Stimulated activated effector memory CD8-positive, alpha-beta T cell treated with anti-CD3 and anti-CD28 coated beads, Interleukin-12 subunit alpha, Interleukin-12 subunit beta, amount 100 ng/mL, for 72 hours (primary cell): ENCODE measurements around the gene TMEM123.
"Not testable (repeated sequence)": the region's sequence is repeated elsewhere in the genome, so short reads cannot be mapped to it uniquely, and the experiment has no call there.

Source experiments
- ATAC-seq: fragments of 150-1000 bp; cut with Tn5 transposase; 2 replicates; pipeline ENCODE4 v1.10.0; 2021
- DNase-seq, 2 donors: peaks; one replicate each; pipeline ENCODE4 v3.0.0; 2021 to 2022; ENCODE audit warnings: low spot score in 2 of 2
- H3K27ac Mint-ChIP-seq: one replicate; pipeline ENCODE4 v1.8.0; 2022; ENCODE audit warnings: mild to moderate bottlenecking, mixed read lengths
- H3K36me3 Mint-ChIP-seq: one replicate; pipeline ENCODE4 v1.8.0; 2022; ENCODE audit warnings: mild to moderate bottlenecking, mixed read lengths
- H3K4me1 Mint-ChIP-seq: one replicate; pipeline ENCODE4 v1.8.0; 2022; ENCODE audit warnings: mixed read lengths
- H3K4me3 Mint-ChIP-seq: one replicate; pipeline ENCODE4 v1.8.0; 2022; ENCODE audit warnings: mild to moderate bottlenecking, mixed read lengths
- H3K9me3 Mint-ChIP-seq: one replicate; pipeline ENCODE4 v1.8.0; 2022; ENCODE audit warnings: mixed read lengths

The TMEM123 gene

DNA sequence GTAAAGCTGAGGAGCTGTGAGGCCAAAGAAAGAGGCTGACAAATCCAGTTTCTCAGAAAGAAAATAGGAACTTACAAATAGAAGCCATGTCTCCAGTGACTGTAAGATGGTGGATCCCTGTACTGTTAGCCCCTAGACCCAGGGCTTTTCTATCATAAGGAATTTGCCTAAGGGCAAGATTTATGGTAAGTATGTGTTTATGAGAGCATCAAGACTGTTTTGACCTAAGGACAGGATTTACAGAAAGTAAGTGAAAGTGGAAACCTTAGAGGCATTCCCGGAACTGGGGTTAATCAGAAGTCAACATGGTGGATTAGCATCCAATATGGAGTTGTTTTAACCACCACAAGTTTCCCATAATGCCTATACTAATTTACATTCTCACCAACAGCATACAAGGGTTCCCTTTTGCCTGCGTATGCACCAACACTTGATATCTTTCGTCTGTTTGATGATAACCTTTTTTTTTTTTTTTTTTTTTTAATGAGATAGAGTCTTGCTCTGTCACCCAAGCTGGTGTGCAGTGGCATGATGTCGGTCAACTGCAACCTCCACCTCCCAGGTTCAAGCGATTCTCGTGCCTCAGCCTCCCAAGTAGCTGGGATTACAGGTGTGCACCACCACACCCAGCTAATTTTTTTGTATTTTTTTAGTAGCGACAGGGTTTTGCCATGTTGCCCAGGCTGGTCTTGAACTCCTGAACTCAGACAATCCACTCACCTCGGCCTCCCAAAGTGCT is 65.4 kb downstream of the TMEM123 start:
- Mint-ChIP-seq H3K4me1 (peaks cover 7% of the 10 kb centered on the region), H3K9me3 (no peaks in the 10 kb centered on the region), H3K36me3 (peaks cover 73% of the 10 kb centered on the region), H3K4me3 (no peak overlapping the region), H3K27ac (no peak overlapping the region)
- no peak for ATAC-seq
- DNase-seq, result no peak

DNA sequence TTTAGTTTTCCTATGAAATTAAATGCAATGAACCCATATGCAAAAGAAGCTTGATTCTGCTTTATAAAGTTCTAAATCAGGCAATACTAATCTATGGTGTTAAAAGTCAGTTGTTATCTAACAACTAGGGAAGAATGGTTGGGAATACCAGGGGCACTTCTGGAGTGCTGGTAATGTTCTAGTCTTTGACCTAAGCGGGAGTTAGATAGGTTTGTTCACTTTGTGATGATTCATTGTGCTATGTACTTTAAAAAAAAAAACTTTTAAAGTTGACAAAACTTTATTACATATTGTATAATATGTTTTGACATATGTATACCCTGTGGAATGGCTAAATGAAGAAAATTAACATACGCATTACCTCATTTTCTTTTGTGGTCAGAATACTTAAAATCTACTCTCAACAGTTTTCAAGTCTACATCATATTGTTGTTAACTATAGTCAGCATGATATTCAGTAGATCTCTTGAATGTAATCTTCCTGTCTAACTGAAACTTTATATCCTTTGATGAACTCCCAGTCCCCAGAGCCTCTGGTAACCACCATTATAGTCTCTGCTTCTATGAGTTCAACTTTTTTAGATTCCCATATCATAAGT is 66.3 kb downstream of the TMEM123 start:
- Mint-ChIP-seq H3K36me3 (peaks cover 69% of the 10 kb centered on the region), H3K27ac (no peak overlapping the region), H3K9me3 (no peaks in the 10 kb centered on the region), H3K4me1 (peaks cover 7% of the 10 kb centered on the region), H3K4me3 (no peak overlapping the region)
- no peak for DNase-seq
- ATAC-seq, result no peak

DNA sequence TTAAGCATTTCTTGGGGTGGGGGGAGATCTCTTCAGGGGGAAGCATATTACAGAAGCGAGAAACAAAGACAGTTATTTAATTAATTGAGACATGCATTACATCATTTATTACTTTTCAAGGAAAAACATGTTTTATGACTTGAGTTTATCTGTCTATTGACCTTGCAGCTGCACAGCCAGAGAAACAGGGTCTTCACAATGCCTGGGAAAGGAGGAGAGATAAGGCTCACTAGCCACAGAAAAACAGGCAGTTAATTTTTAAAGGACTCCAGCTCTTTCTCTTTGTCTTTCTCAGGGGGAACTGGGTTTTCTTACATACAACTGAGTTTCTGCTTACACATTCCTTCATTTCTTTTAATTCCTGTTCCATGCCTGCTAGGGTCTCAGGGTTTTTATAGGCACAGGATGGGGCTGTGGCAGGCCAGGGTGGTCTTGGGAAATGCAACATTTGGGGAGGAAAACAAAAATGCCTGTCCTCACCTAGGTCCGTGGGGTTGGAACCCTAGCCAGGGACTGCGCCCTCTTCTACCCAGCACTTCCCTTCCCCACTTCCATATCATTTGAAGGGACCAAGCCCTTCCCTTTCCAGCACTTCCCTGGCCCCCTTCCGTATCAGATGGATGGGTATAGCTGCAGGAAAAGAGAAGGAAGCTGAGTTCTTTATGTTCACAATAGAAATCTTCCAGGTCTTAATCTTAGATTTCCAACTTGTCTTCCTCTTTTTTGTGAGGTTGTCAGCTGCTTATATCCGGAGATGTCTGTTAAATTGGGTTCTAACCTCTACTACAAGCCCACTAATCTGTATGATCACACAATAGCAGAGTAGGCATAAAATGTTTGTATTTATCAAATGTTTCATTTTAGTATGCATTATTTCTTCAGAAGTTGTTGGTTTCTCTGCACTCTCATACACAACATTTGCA is 67.2 kb downstream of the TMEM123 start:
- peaks cover 1% of the 10 kb centered on the region for H3K4me1 Mint-ChIP-seq
- H3K27ac Mint-ChIP-seq, result no peak overlapping the region
- ATAC-seq (no peak), DNase-seq (no peak)
- H3K36me3 Mint-ChIP-seq, result peaks cover 73% of the 10 kb centered on the region
- no peaks in the 10 kb centered on the region for H3K9me3 Mint-ChIP-seq
- no peak overlapping the region for H3K4me3 Mint-ChIP-seq

DNA sequence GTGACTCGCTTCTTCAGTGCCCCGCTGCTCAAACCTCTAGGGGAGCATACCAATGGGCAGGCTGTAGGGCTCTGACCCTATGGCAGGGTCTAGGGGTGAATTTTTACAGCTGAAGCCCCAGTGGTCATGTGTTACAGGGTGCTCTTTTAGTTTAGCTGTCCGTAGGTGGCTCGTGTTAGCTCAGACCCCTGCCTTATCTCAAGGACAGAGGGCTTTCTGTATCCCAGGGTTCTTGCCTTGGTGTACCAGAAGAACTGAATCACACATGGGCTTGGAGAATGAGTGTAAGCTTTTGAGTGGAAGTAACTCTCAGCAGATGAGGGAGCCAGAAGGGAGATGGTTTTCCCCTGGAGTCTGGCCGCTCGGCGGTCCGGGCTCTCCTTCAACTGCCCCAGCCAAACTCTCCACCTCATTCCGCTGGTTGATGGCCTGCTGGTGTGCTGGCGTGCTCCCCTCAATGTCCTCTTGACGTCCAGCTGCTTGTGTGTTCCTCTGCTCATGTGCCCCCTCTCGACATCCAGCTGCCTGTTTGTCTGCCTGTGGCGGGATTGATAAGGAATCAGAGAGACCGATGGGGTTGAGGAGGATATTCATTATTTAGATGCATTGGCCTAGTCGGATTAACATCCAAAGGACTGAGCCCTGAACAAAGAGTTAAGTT is 68.0 kb downstream of the TMEM123 start:
- Mint-ChIP-seq H3K4me3 (no peak overlapping the region), H3K9me3 (no peaks in the 10 kb centered on the region), H3K27ac (no peak overlapping the region), H3K36me3 (peaks cover 77% of the 10 kb centered on the region), H3K4me1 (no peaks in the 10 kb centered on the region)
- ATAC-seq (no peak), DNase-seq (no peak)

DNA sequence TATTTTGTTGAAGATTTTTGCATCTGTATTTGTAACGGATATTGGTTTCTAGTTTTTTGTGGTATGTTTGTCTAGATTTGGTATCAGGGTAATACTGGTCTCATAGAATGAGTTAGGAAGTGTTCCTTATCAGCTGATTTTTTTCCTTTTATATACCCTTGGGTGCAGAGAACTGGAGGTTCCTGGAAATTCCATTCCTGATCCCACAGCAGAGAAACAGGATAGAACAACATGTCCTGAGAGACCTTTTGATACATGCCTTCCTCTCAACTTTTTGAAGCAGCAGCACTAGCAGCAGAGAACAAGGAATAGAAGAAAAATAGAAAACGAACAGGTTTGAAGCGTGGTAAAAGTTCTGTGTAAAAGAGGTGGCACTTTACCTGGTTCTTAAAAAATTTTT is 68.7 kb downstream of the TMEM123 start:
- Mint-ChIP-seq H3K36me3 (peaks cover 78% of the 10 kb centered on the region), H3K4me1 (no peaks in the 10 kb centered on the region), H3K27ac (no peak overlapping the region), H3K4me3 (no peak overlapping the region), H3K9me3 (no peaks in the 10 kb centered on the region)
- no peak for DNase-seq
- no peak for ATAC-seq

DNA sequence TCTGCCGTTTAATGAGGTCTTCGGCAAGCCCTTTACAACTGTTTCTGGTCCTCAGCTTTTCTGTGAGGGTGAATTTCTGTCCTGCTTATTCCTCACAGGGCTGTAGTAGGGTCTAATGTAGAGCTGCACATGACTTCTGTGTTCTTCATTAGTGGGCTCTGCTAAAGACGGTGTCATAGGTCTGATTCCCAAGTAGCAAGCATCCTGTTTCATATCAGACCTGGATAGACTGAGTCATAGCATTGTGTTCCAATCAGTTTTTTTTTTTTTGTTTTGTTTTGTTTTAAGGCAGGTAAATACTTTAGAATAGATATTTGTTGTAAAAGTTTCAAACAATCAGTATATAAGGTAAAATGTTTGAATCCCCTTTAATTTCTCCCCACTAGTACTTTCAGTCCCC is 70.2 kb downstream of the TMEM123 start:
- Mint-ChIP-seq H3K4me3 (no peak overlapping the region), H3K4me1 (no peaks in the 10 kb centered on the region), H3K27ac (no peak overlapping the region), H3K9me3 (no peaks in the 10 kb centered on the region), H3K36me3 (peaks cover 81% of the 10 kb centered on the region)
- ATAC-seq (no peak), DNase-seq (no peak)

DNA sequence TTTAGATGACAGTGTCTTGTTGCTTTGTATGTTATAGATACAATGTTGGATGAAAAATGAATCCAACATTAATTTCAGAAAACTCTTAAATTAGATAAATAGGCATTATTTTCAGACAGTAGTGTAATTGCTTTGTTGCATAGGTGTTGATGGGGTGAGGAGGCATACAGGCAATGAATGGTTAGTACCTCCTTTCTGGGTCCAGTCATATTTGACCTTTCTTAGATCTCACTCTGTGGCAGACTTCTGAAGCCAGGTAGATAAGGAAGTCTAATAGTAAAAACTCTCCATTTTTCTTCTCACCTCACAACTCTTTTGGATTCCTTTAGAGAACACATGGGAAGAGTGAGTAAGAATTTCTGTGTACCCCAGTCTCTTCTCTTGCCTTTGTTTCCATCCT is 73.7 kb downstream of the TMEM123 start:
- Mint-ChIP-seq H3K36me3 (peaks cover 76% of the 10 kb centered on the region), H3K9me3 (no peaks in the 10 kb centered on the region), H3K27ac (peak overlapping the region; percentile 7), H3K4me3 (no peak overlapping the region), H3K4me1 (peaks cover 6% of the 10 kb centered on the region)
- DNase-seq (no peak), ATAC-seq (no peak)

DNA sequence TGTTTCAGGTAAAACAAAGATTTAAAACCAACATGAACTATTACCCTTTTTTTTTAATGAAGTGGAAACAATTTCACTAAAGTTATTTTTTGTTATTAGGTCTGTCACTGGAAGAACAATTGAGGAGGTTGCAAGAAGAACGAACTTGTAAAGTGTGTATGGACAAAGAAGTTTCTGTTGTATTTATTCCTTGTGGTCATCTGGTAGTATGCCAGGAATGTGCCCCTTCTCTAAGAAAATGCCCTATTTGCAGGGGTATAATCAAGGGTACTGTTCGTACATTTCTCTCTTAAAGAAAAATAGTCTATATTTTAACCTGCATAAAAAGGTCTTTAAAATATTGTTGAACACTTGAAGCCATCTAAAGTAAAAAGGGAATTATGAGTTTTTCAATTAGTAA is 74.7 kb downstream of the TMEM123 start:
- ATAC-seq (no peak), DNase-seq (no peak)
- Mint-ChIP-seq H3K9me3 (no peaks in the 10 kb centered on the region), H3K36me3 (peaks cover 66% of the 10 kb centered on the region), H3K27ac (no peak overlapping the region), H3K4me1 (peaks cover 6% of the 10 kb centered on the region), H3K4me3 (no peak overlapping the region)

DNA sequence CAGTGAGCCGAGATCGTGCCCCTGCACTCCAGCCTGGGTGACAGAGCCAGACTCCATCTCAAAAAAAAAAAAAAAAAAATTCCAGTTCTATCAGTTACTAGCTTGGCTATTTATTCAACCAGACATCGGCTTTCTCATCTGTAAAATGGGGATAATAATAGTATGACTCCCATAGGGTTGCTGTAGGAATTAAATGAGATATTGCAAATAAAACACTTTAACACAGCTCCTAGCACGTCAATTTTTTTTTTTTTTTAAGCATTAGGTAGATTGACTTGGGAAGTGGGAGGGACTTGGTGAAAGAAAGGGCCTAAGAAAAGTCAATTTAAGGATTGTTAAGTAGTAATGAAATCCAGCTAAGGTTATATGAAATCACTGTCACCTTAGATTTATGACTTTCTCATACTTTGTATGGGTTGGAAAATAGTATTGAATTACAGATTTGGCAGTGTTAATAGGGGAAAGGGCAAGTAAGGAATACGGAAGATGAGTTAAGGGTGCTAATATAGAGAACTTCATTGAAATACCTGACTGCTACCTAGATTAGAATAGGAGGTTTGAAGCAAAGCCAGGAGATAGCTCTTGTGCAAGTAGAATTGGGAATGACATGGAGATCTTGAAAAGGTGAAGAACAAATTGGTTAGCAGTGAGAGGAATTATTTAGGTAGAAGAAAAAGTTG is 76.7 kb downstream of the TMEM123 start:
- Mint-ChIP-seq H3K4me3 (no peak overlapping the region), H3K27ac (no peak overlapping the region), H3K9me3 (no peaks in the 10 kb centered on the region), H3K4me1 (peaks cover 12% of the 10 kb centered on the region), H3K36me3 (peaks cover 67% of the 10 kb centered on the region)
- DNase-seq (no peak), ATAC-seq (no peak)

DNA sequence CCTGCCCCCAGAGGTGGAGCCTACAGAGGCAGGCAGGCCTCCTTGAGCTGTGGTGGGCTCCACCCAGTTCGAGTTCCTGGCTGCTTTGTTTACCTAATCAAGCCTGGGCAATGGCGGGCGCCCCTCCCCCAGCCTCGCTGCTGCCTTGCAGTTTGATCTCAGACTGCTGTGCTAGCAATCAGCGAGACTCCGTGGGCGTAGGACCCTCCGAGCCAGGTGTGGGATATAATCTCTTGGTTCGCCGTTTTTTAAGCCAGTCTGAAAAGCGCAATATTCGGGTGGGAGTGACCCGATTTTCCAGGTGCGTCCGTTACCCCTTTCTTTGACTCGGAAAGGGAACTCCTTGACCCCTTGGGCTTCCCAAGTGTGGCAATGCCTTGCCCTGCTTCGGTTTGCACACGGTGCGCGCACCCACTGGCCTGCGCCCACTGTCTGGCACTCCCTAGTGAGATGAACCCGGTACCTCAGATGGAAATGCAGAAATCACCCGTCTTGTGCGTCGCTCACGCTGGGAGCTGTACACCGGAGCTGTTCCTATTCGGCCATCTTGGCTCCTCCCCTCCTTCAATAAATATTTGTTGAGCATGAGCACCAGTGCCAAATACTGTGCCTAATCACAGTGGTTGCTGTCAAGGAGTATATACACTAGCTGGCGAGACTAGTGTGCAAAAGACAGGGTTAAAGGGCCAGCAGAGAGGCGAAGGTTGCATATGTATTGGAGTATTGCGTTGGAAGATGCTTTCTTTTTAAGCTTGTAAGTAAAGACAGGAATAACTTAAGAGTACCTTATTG is 77.7 kb downstream of the TMEM123 start:
- peaks cover 56% of the 10 kb centered on the region for H3K36me3 Mint-ChIP-seq
- ATAC-seq, H3K9me3 Mint-ChIP-seq, DNase-seq, H3K27ac Mint-ChIP-seq, H3K4me3 Mint-ChIP-seq: not testable (repeated sequence)
- peaks cover 12% of the 10 kb centered on the region for H3K4me1 Mint-ChIP-seq

DNA sequence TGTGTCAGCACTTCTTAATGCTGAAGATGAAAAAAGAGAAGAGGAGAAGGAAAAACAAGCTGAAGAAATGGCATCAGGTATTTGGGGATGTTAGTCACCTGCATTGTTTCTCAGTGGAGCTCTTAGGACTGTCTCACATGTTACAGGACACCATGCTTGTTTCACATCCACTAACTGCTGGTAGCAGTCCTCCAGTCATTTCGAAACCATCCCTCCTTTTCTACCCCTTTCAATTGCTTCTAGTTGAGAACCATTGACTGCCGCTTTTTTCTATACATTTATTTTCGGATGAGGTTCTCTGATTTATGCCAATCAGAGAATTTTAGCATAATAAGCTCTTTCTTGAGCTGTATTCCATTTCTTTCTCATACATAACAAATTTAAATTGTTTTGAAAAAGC is 84.1 kb downstream of the TMEM123 start:
- no peak overlapping the region for H3K27ac Mint-ChIP-seq
- peaks cover 59% of the 10 kb centered on the region for H3K36me3 Mint-ChIP-seq
- ATAC-seq (peak; percentile 92), DNase-seq (no peak)
- no peaks in the 10 kb centered on the region for H3K9me3 Mint-ChIP-seq
- H3K4me1 Mint-ChIP-seq, result peaks cover 36% of the 10 kb centered on the region
- no peak overlapping the region for H3K4me3 Mint-ChIP-seq

DNA sequence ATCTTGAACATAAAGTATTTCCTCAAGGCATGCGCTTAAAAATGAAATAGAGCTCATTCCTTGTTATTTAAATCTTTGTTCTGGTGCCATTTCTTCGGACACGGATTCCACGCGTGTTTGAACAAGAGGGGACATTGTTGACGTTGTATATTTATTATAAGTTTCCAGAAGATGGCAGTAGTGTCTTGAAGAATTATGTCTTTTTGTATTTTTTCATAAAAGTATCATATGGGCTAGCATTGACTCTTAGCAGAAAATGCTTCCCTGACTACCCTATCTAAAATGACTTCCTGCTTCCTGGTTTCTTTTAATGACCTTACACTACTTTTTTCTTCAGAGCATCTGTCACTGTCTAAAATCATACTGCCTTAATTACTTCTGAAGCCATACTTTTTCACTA is 85.2 kb downstream of the TMEM123 start:
- Mint-ChIP-seq H3K4me1 (peaks cover 35% of the 10 kb centered on the region), H3K36me3 (peaks cover 70% of the 10 kb centered on the region)
- no peak for ATAC-seq

DNA sequence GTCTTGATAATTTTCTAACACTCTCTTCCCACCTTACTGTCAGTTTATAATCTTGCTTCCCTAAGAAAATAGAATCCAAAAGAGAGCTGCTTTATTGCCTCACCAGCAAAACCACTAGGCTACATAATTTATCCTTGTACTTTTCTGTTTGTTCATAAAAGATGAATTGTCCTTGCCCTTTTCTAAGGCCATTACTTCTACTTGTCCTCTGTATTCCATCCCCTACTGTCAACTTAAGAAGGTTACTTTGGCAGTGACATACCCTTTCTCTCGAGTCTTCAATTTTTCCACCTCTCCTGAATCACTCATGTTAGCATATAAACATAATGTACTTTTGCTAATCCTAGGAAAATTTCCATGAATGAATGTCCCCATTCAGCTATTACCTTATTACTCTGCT is 87.6 kb downstream of the TMEM123 start:
- ATAC-seq (no peak), DNase-seq (no peak)
- no peak overlapping the region for H3K4me3 Mint-ChIP-seq
- H3K4me1 Mint-ChIP-seq, result peaks cover 50% of the 10 kb centered on the region
- H3K36me3 Mint-ChIP-seq, result peaks cover 89% of the 10 kb centered on the region
- H3K9me3 Mint-ChIP-seq, result no peaks in the 10 kb centered on the region
- peak overlapping the region; percentile 12 for H3K27ac Mint-ChIP-seq

More for the DNA sequence above, 85.2 kb downstream of the TMEM123 start:
- H3K4me3 Mint-ChIP-seq, result no peak overlapping the region
- no peak for DNase-seq
- no peaks in the 10 kb centered on the region for H3K9me3 Mint-ChIP-seq
- peak overlapping the region; percentile 66 for H3K27ac Mint-ChIP-seq
